Muscle of arm (tissue), 14 donors: ENCODE results near the gene IRX1. TPM values are rescaled to one million over a fixed set of nuclear protein-coding genes. Genes with fewer than 3 reads are reported as not detected.

Experiments
- DNase-seq: peaks from one replicate; pipeline ENCODE4 v3.0.0-alpha.2; 2013
- long read RNA-seq, 11 donors: transcript quantifications; one replicate each; lab custom pipeline, GENCODE V29; 2026
- polyA plus RNA-seq, 12 donors: library from polyadenylated mRNA; unstranded; fragments of 120-200 nt; gene quantifications; one replicate each; pipeline ENCODE4 v1.2.1, GENCODE V29; 2013; ENCODE audit not compliant: insufficient read length in 12 of 12

Gene IRX1
- polyA plus RNA-seq, result 10 to 100 TPM in 2 of 12 donors, 1 to 10 TPM in 1, under 1 TPM in 7, not detected in 2; 0.21 to 35.9 (median 0.35) TPM
- long read RNA-seq, donor 1, result 0 reads
- long read RNA-seq, donor 2, result 0 reads
- long read RNA-seq, donor 3, result 0 reads
- long read RNA-seq, donor 4, result 0 reads
- long read RNA-seq, donor 5, result 0 reads
- long read RNA-seq, donor 6, result 0 reads
- long read RNA-seq, donor 7, result 0 reads
- long read RNA-seq, donor 8, result 0 reads
- long read RNA-seq, donor 9, partial matches to known transcripts, result 0 of 4 reads
- long read RNA-seq, donor 9, other reads (novel, unspliced or antisense), result 0 of 4 reads
- long read RNA-seq, donor 10, result 0 reads
- long read RNA-seq, donor 11, result 0 reads

- no peak for DNase-seq
Observed at GRCh38 chr5:3595006-3595961, at the start of gene IRX1. Gene IRX1, plus strand, starts transcription at chr5:3595832. Its CDS starts 274 bp downstream, at chr5:3596106.

- DNase-seq, result no peak
Observed at GRCh38 chr5:3546028-3546427, 49.6 kb upstream of the IRX1 start.

- DNase-seq, result no peak
Observed at GRCh38 chr5:3564116-3564515, 31.5 kb upstream of the IRX1 start.

GRCh38 chr5:3564827-3565518, 30.7 kb upstream of the IRX1 start:
- DNase-seq, result no peak

DNA sequence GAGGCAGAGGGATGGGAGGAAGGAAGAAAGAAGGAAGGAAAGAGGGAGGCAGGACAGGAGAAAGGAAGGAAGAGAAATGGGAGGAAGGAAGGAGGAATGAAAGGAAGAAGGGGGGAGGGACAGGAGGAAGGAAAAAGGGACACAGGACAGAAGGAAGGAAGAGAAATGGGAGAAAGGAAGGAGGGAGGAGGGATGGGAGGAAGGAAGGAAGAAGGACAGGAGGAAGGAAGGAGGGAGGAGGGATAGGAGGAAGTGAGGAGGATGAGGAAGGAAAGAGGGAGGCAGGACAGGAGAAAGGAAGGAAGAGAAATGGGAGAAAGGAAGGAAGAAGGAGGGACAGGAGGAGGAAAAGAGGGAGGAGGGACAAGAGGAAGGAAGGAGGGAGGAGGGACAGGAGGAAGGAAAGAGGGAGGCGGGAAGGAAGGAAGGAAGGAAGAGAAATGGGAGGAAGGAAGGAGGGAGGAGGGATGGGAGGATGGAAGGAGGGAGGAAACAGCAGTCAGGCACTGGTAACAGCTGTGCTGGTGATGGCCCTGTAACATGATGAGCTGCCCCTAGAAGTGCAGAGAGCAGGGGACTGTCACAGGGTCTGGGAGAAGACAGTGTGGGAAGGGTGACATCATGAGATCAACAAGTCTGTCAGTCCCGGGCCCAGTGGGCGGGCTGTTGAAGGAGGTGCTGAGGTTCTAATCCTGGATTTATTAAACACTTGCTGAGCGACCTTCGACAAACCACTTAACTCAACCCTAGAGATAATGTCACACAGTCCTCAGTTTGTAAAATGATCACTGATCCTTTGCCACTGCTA, 10.7 kb upstream of the IRX1 start:
- no peak for DNase-seq

GRCh38 chr5:3590161-3590966, 5.3 kb upstream of the IRX1 start:
- no peak for DNase-seq

DNA sequence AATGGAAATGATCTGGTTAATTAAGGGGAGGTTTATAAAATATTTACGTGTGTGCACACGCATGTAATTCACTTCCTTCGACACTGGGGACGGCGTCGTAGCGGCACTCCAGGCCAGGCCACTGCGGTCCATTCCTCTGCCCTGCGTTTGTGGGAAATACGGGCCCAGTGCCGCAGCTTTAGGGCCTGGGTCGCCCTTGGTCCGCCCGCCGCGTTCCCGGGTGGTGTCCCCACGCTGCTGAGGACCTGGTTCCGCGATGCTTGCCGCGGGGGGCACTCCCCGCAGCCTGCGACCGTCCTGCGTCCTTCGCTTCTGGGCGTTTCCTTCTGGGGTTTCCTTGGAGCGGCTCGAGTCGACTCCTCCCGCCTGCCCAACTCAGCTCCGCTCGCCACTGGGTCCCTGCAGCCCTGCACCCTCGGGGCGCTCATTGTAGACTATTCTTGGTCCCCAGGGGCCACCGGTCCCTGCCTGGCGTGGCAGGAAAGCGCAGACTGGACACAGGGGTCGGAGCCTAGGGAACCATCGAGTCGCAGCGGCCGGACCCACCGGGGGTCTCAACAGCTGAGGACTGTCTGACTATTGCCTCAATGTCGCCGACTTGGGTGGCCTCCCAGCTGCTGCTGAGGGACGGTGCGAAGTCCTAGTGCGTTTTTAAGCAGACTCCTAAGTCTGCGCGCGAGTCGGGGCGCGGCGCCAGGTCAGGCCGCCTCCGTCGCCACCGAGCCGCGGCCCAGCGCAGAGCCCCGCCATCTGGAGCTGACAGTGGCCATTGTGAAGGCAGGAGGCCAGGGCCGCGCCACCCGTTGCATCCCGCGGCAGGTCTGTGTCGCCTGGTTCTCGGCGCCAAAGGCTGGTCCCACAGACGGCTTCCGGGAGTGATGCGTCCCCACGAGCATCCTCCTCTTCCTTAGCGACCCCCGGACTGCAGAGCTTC, 4.4 kb upstream of the IRX1 start:
- DNase-seq, result no peak

GRCh38 chr5:3592298-3592697, 3.3 kb upstream of the IRX1 start:
- DNase-seq, result no peak

GRCh38 chr5:3593771-3594509, 1.7 kb upstream of the IRX1 start:
- DNase-seq, result no peak

- DNase-seq, result no peak
Observed at GRCh38 chr5:3594510-3595005, 1.1 kb upstream of the IRX1 start.

DNA sequence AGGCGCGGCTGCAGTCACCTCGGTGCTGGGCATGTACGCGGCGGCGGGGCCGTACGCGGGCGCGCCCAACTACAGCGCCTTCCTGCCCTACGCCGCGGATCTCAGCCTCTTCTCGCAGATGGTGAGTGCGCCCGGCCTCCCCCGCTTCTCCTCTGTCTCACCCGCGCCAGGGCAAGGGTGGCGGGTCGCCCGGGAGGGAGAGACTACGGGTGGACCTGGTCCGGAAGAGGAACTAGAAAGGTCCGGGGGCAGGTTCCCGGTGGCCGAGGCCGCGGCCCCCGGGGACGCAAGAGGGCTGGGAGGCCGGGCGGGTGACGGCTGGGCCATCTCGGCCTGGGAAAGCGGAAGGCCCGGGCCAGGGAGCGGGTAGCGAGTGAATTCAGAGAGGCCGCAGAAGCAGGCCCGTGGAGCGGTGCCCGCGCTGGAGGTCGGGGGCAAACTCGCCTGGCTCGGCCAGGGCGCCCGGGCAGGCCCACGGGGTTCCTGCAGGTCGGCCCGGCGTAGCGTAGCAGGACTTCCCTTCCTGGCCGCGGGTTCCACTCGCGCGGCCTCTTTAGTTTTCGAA, 711 bp downstream of the IRX1 start:
- DNase-seq, result no peak

DNA sequence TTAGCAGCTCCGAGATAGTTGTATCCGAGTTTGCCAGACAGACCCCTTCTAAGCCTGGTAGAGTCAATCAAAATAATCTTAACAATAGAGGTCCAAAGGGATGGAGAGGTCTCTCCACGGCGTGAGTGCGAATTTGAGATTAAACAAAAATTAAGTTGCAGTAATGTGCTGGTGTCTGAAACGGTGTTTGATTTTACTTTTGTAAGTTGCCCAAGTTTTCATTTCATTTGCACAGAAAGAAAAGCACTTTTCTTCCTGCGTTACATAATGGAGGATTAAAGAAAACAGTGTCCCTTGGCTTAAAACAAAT, 1.2 kb downstream of the IRX1 start:
- no peak for DNase-seq

GRCh38 chr5:3597167-3598007, 1.8 kb downstream of the IRX1 start:
- DNase-seq, result no peak

- DNase-seq, result no peak
Observed at GRCh38 chr5:3598207-3598606, 2.6 kb downstream of the IRX1 start.

GRCh38 chr5:3598769-3599211, 3.2 kb downstream of the IRX1 start:
- DNase-seq, result no peak

- no peak for DNase-seq
Observed at GRCh38 chr5:3599226-3600105, 3.8 kb downstream of the IRX1 start.
